Activated T-cell treated with anti-CD3 and anti-CD28 coated beads for 48 hours (primary cell): ENCODE measurements around the gene MUC5B.

Source experiments
- DNase-seq: peaks from one replicate; pipeline ENCODE4 v3.0.0-alpha.2; 2020; ENCODE audit warnings: low read depth

Gene MUC5B

GRCh38 chr11:1285876-1286275 lies 63.0 kb downstream of the MUC5B start:
- no peak for DNase-seq

- no peak for DNase-seq
Measured at GRCh38 chr11:1287928-1288327, 65.1 kb downstream of the MUC5B start.

GRCh38 chr11:1288426-1289151 lies 65.7 kb downstream of the MUC5B start:
- no peak for DNase-seq

- no peak for DNase-seq
Measured at GRCh38 chr11:1289211-1289935, 66.5 kb downstream of the MUC5B start.

- DNase-seq: no peak
Measured at GRCh38 chr11:1290052-1291040, 67.5 kb downstream of the MUC5B start.

GRCh38 chr11:1291295-1292017 lies 68.6 kb downstream of the MUC5B start:
- no peak for DNase-seq

- no peak for DNase-seq
Measured at GRCh38 chr11:1292018-1292643, 69.3 kb downstream of the MUC5B start.

GRCh38 chr11:1292644-1293618 lies 70.1 kb downstream of the MUC5B start:
- DNase-seq: no peak

GRCh38 chr11:1293619-1294015 lies 70.8 kb downstream of the MUC5B start:
- no peak for DNase-seq

- DNase-seq: no peak
Measured at GRCh38 chr11:1295086-1295485, 72.2 kb downstream of the MUC5B start.

- DNase-seq: no peak
Measured at GRCh38 chr11:1295591-1295990, 72.7 kb downstream of the MUC5B start.

- no peak for DNase-seq
Measured at GRCh38 chr11:1296287-1296686, 73.4 kb downstream of the MUC5B start.

GRCh38 chr11:1297011-1297575 lies 74.2 kb downstream of the MUC5B start:
- no peak for DNase-seq

- no peak for DNase-seq
Measured at GRCh38 chr11:1297576-1298473, 75.0 kb downstream of the MUC5B start.

GRCh38 chr11:1298695-1299492 lies 76.0 kb downstream of the MUC5B start:
- DNase-seq: no peak

- DNase-seq: no peak
Measured at GRCh38 chr11:1299621-1300020, 76.8 kb downstream of the MUC5B start.

GRCh38 chr11:1300121-1300520 lies 77.3 kb downstream of the MUC5B start:
- no peak for DNase-seq
